Stimulated activated CD8-positive, alpha-beta memory T cell treated with anti-CD3 and anti-CD28 coated beads, Interleukin-4, amount 100 ng/mL, for 4 hours (primary cell): ENCODE data around the gene STK38L.

ENCODE experiments used
- DNase-seq, 2 donors: peaks; one replicate each; pipeline ENCODE4 v3.0.0-alpha.2; 2020; ENCODE audit warnings: low read depth in 2 of 2, low spot score in 1 of 2

STK38L gene

GRCh38 chr12:27276275-27276674 lies 32.2 kb downstream of the STK38L start:
- no peak for DNase-seq

- no peak for DNase-seq
Observed at GRCh38 chr12:27277846-27278260, 33.8 kb downstream of the STK38L start.

GRCh38 chr12:27279826-27280225 lies 35.7 kb downstream of the STK38L start:
- no peak for DNase-seq

GRCh38 chr12:27280412-27280811 lies 36.3 kb downstream of the STK38L start:
- DNase-seq: no peak

GRCh38 chr12:27282754-27283153 lies 38.7 kb downstream of the STK38L start:
- no peak for DNase-seq

- no peak for DNase-seq
Observed at GRCh38 chr12:27284021-27284420, 39.9 kb downstream of the STK38L start.

GRCh38 chr12:27284751-27285150 lies 40.7 kb downstream of the STK38L start:
- no peak for DNase-seq

- no peak for DNase-seq
Observed at GRCh38 chr12:27285403-27285802, 41.3 kb downstream of the STK38L start.

GRCh38 chr12:27289414-27289813 lies 45.3 kb downstream of the STK38L start:
- no peak for DNase-seq

- DNase-seq: no peak
Observed at GRCh38 chr12:27290501-27291168, 46.5 kb downstream of the STK38L start.

- DNase-seq: no peak
Observed at GRCh38 chr12:27291862-27292261, 47.8 kb downstream of the STK38L start.

GRCh38 chr12:27292718-27293117 lies 48.6 kb downstream of the STK38L start:
- no peak for DNase-seq

- DNase-seq: no peak
Observed at GRCh38 chr12:27293463-27293862, 49.4 kb downstream of the STK38L start.

- no peak for DNase-seq
Observed at GRCh38 chr12:27296674-27297073, 52.6 kb downstream of the STK38L start.

- no peak for DNase-seq
Observed at GRCh38 chr12:27297566-27297965, 53.5 kb downstream of the STK38L start.

- DNase-seq: no peak
Observed at GRCh38 chr12:27299102-27299501, 55.0 kb downstream of the STK38L start.

- no peak for DNase-seq
Observed at GRCh38 chr12:27300226-27300625, 56.1 kb downstream of the STK38L start.

GRCh38 chr12:27303139-27304111 lies 59.3 kb downstream of the STK38L start:
- no peak for DNase-seq

GRCh38 chr12:27304856-27305255 lies 60.8 kb downstream of the STK38L start:
- no peak for DNase-seq

- no peak for DNase-seq
Observed at GRCh38 chr12:27305673-27306456, 61.8 kb downstream of the STK38L start.

- no peak for DNase-seq
Observed at GRCh38 chr12:27309293-27309994, 65.4 kb downstream of the STK38L start.
